HCT116 (cell line): ENCODE results near the gene RHOB.

Experiments used
- CTCF ChIP-seq, 3 experiments: fragments of 200-600 bp in 1 of 3; sonication (generic) in 1 of 3; IDR thresholded peaks in 2 of 3; conservative IDR thresholded peaks in 1 of 3; 2 replicates each; pipeline ENCODE4 v1.5.1; 2012 to 2017; ENCODE audit warnings: low read depth in 2 of 3, low read length in 2 of 3, antibody characterized with exemption in 1 of 3, borderline replicate concordance in 1 of 3, control low read depth in 1 of 3, mild to moderate bottlenecking in 1 of 3, mixed read lengths in 1 of 3, mixed run types in 1 of 3, moderate library complexity in 1 of 3; ENCODE audit not compliant: insufficient read depth in 1 of 3
- EGR1 ChIP-seq: IDR thresholded peaks from 2 replicates; pipeline ENCODE4 v1.6.1; 2012; ENCODE audit warnings: low read depth
- SRF ChIP-seq: IDR thresholded peaks from 2 replicates; pipeline ENCODE4 v1.6.1; 2012; ENCODE audit warnings: low read depth

- TF ChIP-seq EGR1 (no peak), SRF (no peak), CTCF (IDR thresholded peaks at IDR 0.05 in 2 of 3, conservative IDR thresholded peaks at IDR 0.05 in 1 of 3; ENCODE audit: borderline replicate concordance in 1 of 3, insufficient read depth in 1 of 3, low read depth in 2 of 3, low read length in 2 of 3) (no peak)
Measured at GRCh38 chr2:20401489-20401835, 45.4 kb upstream of the RHOB start.
